LNCaP clone FGC (cell line): ENCODE results near the gene ELAPOR2.

Source experiments
- DNase-seq: peaks from one replicate; pipeline ENCODE4 v3.0.0-alpha.2; 2011; ENCODE audit warnings: low read depth
- H3K4me3 ChIP-seq: 2 replicates; pipeline ENCODE4 v1.5.1; 2011; ENCODE audit warnings: mild to moderate bottlenecking, low read depth, low read length, control low read depth
- CTCF ChIP-seq: IDR thresholded peaks from 2 replicates; pipeline ENCODE4 v1.5.1; 2012; ENCODE audit warnings: mild to moderate bottlenecking; ENCODE audit not compliant: control insufficient read depth, insufficient read depth; ENCODE audit errors: extremely low read depth

ELAPOR2 gene

GRCh38 chr7:87092568-87093091 lies 33.2 kb upstream of the ELAPOR2 start:
- TF ChIP-seq CTCF = no peak
- no peak overlapping the region for H3K4me3 ChIP-seq
- no peak for DNase-seq

GRCh38 chr7:87091487-87092066 lies 32.1 kb upstream of the ELAPOR2 start:
- peak; percentile 38 for DNase-seq
- H3K4me3 ChIP-seq = no peak overlapping the region
- no peak for TF ChIP-seq CTCF

GRCh38 chr7:87083865-87084519 lies 24.5 kb upstream of the ELAPOR2 start:
- no peak for TF ChIP-seq CTCF
- no peak overlapping the region for H3K4me3 ChIP-seq
- no peak for DNase-seq

- no peak for TF ChIP-seq CTCF
- H3K4me3 ChIP-seq = no peak overlapping the region
- DNase-seq = no peak
Measured at GRCh38 chr7:87082675-87083074, 23.2 kb upstream of the ELAPOR2 start.

GRCh38 chr7:87075671-87076404 lies 16.4 kb upstream of the ELAPOR2 start:
- H3K4me3 ChIP-seq = no peak overlapping the region
- TF ChIP-seq CTCF = no peak
- no peak for DNase-seq

GRCh38 chr7:87067788-87068187 lies 8.3 kb upstream of the ELAPOR2 start:
- no peak overlapping the region for H3K4me3 ChIP-seq
- DNase-seq = no peak
- no peak for TF ChIP-seq CTCF
